WTC11 (cell line): ENCODE measurements around the gene PTPRF.

Source experiments
- CTCF ChIP-seq: fragments of 200-600 bp; IDR thresholded peaks from 2 replicates; pipeline ENCODE4 v1.8.0; 2022; ENCODE audit warnings: antibody characterized with exemption
- HMGXB4 ChIP-seq: sonication (generic); formaldehyde crosslinking; IDR thresholded peaks from 2 replicates; pipeline ENCODE4 v1.8.1; 2023; ENCODE audit warnings: mild to moderate bottlenecking, moderate library complexity, missing genetic modification reagents
- KAT7 ChIP-seq: sonication (generic); formaldehyde crosslinking; IDR thresholded peaks from 2 replicates; pipeline ENCODE4 v1.8.1; 2023; ENCODE audit warnings: missing genetic modification reagents, mild to moderate bottlenecking, borderline replicate concordance

- TF ChIP-seq CTCF (no peak), HMGXB4 (no peak), KAT7 (no peak)
Measured at GRCh38 chr1:43602990-43603389, 72.3 kb downstream of the PTPRF start.
